ENCODE results near the gene ADPRH. TPM values are rescaled to one million over a fixed set of nuclear protein-coding genes. Genes with fewer than 3 reads are reported as not detected.

The ADPRH gene
- total RNA-seq (1 to 10 TPM; 2.1 to 6.8 (median 4.5) TPM), polyA plus RNA-seq (10 to 100 TPM in 1 of 2 donors, 1 to 10 TPM in 1; 2.6 to 14.6 TPM)
- long read RNA-seq, donor 1, transcript ADPRH-205 (4 exons, 1,501 nt), result major isoform, 5 of 7 reads
- long read RNA-seq, donor 1, partial matches to known transcripts, result 1 of 7 reads
- long read RNA-seq, donor 1, other reads (novel, unspliced or antisense), result 0 of 7 reads
- long read RNA-seq, donor 2, result 0 reads
- long read RNA-seq, donor 3, transcript ADPRH-201 (5 exons, 3,439 nt), result minor isoform, 5 of 16 reads
- long read RNA-seq, donor 3, transcript ADPRH-205 (4 exons, 1,501 nt), result major isoform, 10 of 16 reads
- long read RNA-seq, donor 3, partial matches to known transcripts, result 0 of 16 reads
- long read RNA-seq, donor 3, other reads (novel, unspliced or antisense), result 1 of 16 reads

DNA sequence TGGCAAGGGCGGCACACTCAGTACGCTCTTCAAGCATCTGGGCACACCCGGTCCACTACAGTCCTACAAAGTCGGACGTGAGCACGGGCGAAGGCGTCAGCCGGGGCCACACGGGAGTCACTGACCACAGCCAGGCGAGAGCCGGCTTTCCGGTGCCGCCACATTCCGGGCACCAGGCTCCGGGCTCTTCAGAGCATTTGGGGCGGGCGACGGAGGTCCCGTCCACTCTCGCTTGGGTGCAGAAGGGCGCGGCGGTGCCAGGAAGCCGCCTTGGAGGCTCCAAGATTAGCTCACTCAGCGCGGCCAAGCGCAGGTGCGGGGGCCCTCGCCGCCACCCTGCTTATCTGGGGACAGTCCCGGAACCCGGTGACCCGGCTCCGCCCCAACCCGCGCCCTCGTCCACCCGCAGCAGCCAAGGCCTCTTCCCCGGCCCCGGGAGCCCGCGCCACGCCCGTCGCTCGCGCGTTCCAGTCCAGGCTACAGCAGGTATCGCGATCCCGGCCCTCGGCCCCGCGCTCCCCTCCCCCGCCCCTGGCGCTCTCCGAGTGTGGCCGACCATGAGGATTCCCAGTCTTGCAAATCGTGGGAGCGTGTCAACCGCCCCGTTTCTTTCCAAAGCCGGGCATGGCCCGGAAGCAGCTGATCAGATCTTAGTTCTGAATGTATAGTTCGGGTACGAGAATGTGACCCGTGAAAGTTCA is at the start of gene ADPRH:
Gene ADPRH, plus strand, starts transcription at position 127 of the 701 bp plus-strand sequence. CDS start 2,678 bp downstream, outside the sequence.
- no peaks in the 10 kb centered on the region for H3K4me1 ChIP-seq (ENCODE audit: insufficient read depth)
- no peaks in the 10 kb centered on the region for H3K27me3 ChIP-seq
- no peaks in the 10 kb centered on the region for H3K36me3 ChIP-seq
- peak within 1 kb of the TSS; percentile 55 to 70 for H3K27ac ChIP-seq
- intact Hi-C loops (cut with DNase I), result loop anchor here in 1 of 4 donors (10.0 kb wide), 1 partner anchor 95 kb away; the partner anchor contains the start of gene COX17
- DNase-seq, result peak; percentile 71 to 88 (median 76)
- peak within 1 kb of the TSS; percentile 69 for H3K4me3 ChIP-seq
- no peak for TF ChIP-seq EP300 (IDR thresholded peaks at IDR 0.05)
- TF ChIP-seq POLR2A (IDR thresholded peaks at IDR 0.05), result no peak
- TF ChIP-seq, protein P1, sequence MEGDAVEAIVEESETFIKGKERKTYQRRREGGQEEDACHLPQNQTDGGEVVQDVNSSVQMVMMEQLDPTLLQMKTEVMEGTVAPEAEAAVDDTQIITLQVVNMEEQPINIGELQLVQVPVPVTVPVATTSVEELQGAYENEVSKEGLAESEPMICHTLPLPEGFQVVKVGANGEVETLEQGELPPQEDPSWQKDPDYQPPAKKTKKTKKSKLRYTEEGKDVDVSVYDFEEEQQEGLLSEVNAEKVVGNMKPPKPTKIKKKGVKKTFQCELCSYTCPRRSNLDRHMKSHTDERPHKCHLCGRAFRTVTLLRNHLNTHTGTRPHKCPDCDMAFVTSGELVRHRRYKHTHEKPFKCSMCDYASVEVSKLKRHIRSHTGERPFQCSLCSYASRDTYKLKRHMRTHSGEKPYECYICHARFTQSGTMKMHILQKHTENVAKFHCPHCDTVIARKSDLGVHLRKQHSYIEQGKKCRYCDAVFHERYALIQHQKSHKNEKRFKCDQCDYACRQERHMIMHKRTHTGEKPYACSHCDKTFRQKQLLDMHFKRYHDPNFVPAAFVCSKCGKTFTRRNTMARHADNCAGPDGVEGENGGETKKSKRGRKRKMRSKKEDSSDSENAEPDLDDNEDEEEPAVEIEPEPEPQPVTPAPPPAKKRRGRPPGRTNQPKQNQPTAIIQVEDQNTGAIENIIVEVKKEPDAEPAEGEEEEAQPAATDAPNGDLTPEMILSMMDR (IDR thresholded peaks at IDR 0.05), result no peak
- WGBS, 3 donors, result 1 to 2% (median 1%) methylated on average over 53 to 68 of the region's 68 CpGs
- H3K9me3 ChIP-seq, result no peaks in the 10 kb centered on the region

DNA sequence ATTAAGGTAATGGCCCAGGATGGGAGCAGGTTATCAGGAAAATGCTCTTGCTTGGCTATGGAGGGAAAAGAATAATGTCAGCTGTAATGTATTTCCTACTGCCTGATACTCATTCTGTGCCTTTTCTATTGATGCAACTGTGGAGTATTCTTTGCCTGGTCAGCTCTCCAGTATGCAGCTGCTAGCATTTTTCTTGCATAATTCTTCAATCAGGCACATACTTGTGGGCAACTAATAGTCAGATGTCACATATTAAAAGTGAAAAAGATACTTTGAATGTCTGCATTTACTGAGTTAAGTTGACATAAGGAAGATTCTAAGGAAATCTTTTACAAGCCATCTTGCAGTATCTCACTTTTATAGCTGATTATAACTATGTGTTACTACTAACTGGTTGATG is 49.4 kb upstream of the ADPRH start:
- Histone ChIP-seq H3K4me1 (ENCODE audit: insufficient read depth) (no peaks in the 10 kb centered on the region), H3K27ac (no peak overlapping the region), H3K9me3 (no peaks in the 10 kb centered on the region), H3K27me3 (no peaks in the 10 kb centered on the region), H3K36me3 (no peaks in the 10 kb centered on the region), H3K4me3 (no peak overlapping the region)
- TF ChIP-seq, protein P1 (IDR thresholded peaks at IDR 0.05), result no peak
- TF ChIP-seq EP300 (IDR thresholded peaks at IDR 0.05) (no peak), POLR2A (IDR thresholded peaks at IDR 0.05) (no peak)
- DNase-seq, result no peak
- intact Hi-C loops (cut with DNase I), result no loop called here

DNA sequence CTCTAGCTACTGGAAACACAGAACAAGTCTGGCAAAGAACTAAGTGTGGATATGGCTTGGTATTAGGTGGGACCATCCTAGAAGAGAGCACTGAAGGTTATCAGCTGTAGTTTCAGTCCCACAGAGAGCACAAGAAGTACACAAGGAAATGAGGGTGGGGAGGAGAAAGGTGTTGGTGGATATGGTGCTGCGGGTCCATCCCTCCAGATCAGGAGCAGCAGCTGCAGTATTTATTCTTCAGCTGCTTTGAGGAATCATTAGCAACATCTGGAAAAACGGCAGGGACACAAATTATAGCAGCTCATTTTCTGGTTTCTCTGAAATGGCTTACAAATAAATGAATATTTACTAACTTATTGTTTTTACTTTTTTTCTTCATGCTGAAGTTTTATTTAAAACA is 48.8 kb upstream of the ADPRH start:
- Histone ChIP-seq H3K9me3 (no peaks in the 10 kb centered on the region), H3K4me1 (ENCODE audit: insufficient read depth) (no peaks in the 10 kb centered on the region), H3K4me3 (no peak overlapping the region), H3K27me3 (no peaks in the 10 kb centered on the region), H3K36me3 (no peaks in the 10 kb centered on the region), H3K27ac (no peak overlapping the region)
- TF ChIP-seq, protein P1 (IDR thresholded peaks at IDR 0.05), result no peak
- TF ChIP-seq POLR2A (IDR thresholded peaks at IDR 0.05) (no peak), EP300 (IDR thresholded peaks at IDR 0.05) (no peak)
- no peak for DNase-seq
- WGBS, 3 donors, result 58 to 68% (median 66%) methylated on average over 2 of the region's 2 CpGs
- intact Hi-C loops (cut with DNase I), result no loop called here

DNA sequence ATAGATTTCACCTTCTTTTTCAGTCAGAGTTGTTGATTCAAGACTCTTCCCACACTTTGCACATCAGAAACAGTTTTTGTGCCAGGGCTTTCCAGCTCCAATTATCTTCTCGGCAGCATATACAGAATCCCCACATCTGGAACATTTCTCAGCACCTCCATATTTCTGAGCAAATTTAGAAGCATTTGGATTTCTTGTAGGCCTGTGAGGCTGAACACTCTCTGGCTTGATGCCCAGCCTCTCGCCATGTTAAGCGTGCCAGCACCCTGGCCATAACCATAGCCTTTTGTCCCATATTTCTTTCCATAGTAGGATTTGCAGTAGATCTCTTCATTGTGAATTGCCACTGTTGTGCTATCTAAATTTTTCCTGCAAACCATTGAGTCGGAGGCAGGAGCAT is 48.1 kb upstream of the ADPRH start:
- H3K27ac ChIP-seq, result no peak overlapping the region
- intact Hi-C loops (cut with DNase I), result no loop called here
- H3K36me3 ChIP-seq, result no peaks in the 10 kb centered on the region
- H3K4me3 ChIP-seq, result no peak overlapping the region
- no peaks in the 10 kb centered on the region for H3K4me1 ChIP-seq (ENCODE audit: insufficient read depth)
- 81 to 84% (median 82%) methylated on average over 4 of the region's 4 CpGs for WGBS, 3 donors
- H3K27me3 ChIP-seq, result no peaks in the 10 kb centered on the region
- DNase-seq, result no peak
- no peaks in the 10 kb centered on the region for H3K9me3 ChIP-seq
- no peak for TF ChIP-seq POLR2A (IDR thresholded peaks at IDR 0.05)
- no peak for TF ChIP-seq EP300 (IDR thresholded peaks at IDR 0.05)
- TF ChIP-seq, protein P1 (IDR thresholded peaks at IDR 0.05), result no peak

Data from ovary (tissue), 10 donors.